ENCODE data around the gene CD276. TPM values are rescaled to one million over a fixed set of nuclear protein-coding genes. Genes with fewer than 3 reads are reported as not detected.

Gene CD276
- total and polyA plus RNA-seq, 4 donors: 27.7 to 67.9 (median 59.0) TPM

GRCh38 chr15:73658645-73659044 is 25.5 kb upstream of the CD276 start:
- no peaks in the 10 kb centered on the region for H3K27me3 ChIP-seq (ENCODE audit: control insufficient read depth in 1 of 2, insufficient read depth in 2 of 2, low read length in 1 of 2)
- no peaks in the 10 kb centered on the region for H3K4me1 ChIP-seq (ENCODE audit: control insufficient read depth in 1 of 2, insufficient read depth in 2 of 2, low read length in 2 of 2)
- intact Hi-C loops (cut with DNase I): no loop called here
- DNase-seq (no peak), ATAC-seq (ENCODE audit: low FRiP score) (no peak)
- no peak overlapping the region for H3K27ac ChIP-seq (ENCODE audit: low read depth in 1 of 2, low read length in 2 of 2)
- H3K36me3 ChIP-seq (ENCODE audit: control insufficient read depth in 1 of 2, insufficient read depth in 2 of 2, low read length in 1 of 2): no peaks in the 10 kb centered on the region
- H3K9me3 ChIP-seq (ENCODE audit: control insufficient read depth, low read length): peaks cover 7% of the 10 kb centered on the region
- whole genome bisulfite sequencing, 2 donors: 48 to 71% methylated on average over 1 of the region's 1 CpG
- H3K4me3 ChIP-seq (ENCODE audit: low read length in 2 of 2): no peak overlapping the region

DNA sequence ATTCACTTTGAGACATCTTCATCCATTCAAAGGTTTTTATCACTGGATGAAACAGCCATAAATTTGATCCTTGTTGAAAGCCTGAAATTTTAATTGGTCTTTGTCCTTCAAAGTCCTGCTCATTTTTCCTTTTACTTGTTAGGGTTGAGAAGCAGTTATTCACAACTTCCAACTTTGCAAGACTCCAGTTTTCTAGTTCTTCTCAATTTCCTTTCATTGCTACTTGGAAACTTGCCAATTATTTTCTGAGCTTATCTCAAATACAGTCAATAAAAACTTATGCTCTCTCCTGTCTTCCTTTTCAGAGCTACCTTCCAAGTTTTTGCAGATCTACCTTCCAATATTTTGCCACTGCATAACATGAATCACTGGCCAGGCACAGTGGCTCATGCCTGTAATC is 23.7 kb upstream of the CD276 start:
- Histone ChIP-seq H3K27me3 (ENCODE audit: control insufficient read depth in 1 of 2, insufficient read depth in 2 of 2, low read length in 1 of 2) (no peaks in the 10 kb centered on the region), H3K4me3 (ENCODE audit: low read length in 2 of 2) (no peak overlapping the region), H3K4me1 (ENCODE audit: control insufficient read depth in 1 of 2, insufficient read depth in 2 of 2, low read length in 2 of 2) (no peaks in the 10 kb centered on the region), H3K9me3 (ENCODE audit: control insufficient read depth, low read length) (peaks cover 7% of the 10 kb centered on the region), H3K27ac (ENCODE audit: low read depth in 1 of 2, low read length in 2 of 2) (no peak overlapping the region), H3K36me3 (ENCODE audit: control insufficient read depth in 1 of 2, insufficient read depth in 2 of 2, low read length in 1 of 2) (no peaks in the 10 kb centered on the region)
- intact Hi-C loops (cut with DNase I): no loop called here
- ATAC-seq (ENCODE audit: low FRiP score): no peak
- no peak for DNase-seq

DNA sequence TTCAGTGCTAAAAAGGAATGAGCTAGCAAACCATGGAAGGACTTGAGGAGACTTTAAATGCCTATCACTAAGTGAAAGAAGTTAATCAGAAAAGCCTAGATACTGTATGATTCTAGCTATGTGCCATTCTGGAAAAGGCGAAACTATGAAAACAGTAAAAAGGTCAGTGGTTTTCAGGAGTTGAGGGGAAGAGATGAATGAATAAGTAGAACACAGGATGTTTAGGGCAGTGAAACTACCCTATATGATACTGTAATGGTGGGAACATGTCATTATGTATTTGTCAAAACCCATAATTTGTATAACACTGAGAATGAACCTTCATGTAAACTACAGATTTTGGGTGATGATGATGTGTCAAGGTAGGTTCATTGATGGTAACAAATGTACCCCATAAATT is 9.6 kb upstream of the CD276 start:
- ATAC-seq (ENCODE audit: low FRiP score) (no peak), DNase-seq (no peak)
- Histone ChIP-seq H3K27me3 (ENCODE audit: control insufficient read depth in 1 of 2, insufficient read depth in 2 of 2, low read length in 1 of 2) (peaks cover 0 to 2% of the 10 kb centered on the region in 2 donors), H3K4me3 (ENCODE audit: low read length in 2 of 2) (no peak overlapping the region), H3K4me1 (ENCODE audit: control insufficient read depth in 1 of 2, insufficient read depth in 2 of 2, low read length in 2 of 2) (no peaks in the 10 kb centered on the region), H3K9me3 (ENCODE audit: control insufficient read depth, low read length) (no peaks in the 10 kb centered on the region), H3K27ac (ENCODE audit: low read depth in 1 of 2, low read length in 2 of 2) (no peak overlapping the region), H3K36me3 (ENCODE audit: control insufficient read depth in 1 of 2, insufficient read depth in 2 of 2, low read length in 1 of 2) (no peaks in the 10 kb centered on the region)
- WGBS, 2 donors: 88 to 93% methylated on average over 1 of the region's 1 CpG
- intact Hi-C loops (cut with DNase I): loop anchor here in 1 of 2 donors (5.0 kb wide), 1 partner anchor 33 kb away; no protein-coding TSS in a partner anchor

- 35 to 36% methylated on average over 5 of the region's 5 CpGs for WGBS, 2 donors
- H3K4me3 ChIP-seq (ENCODE audit: low read length in 2 of 2): no peak overlapping the region
- intact Hi-C loops (cut with DNase I): loop anchor here in 1 of 2 donors (1.0 kb wide), 1 partner anchor 23 kb away; no protein-coding TSS in a partner anchor
- peak; percentile 92 for ATAC-seq (ENCODE audit: low FRiP score)
- H3K36me3 ChIP-seq (ENCODE audit: control insufficient read depth in 1 of 2, insufficient read depth in 2 of 2, low read length in 1 of 2): no peaks in the 10 kb centered on the region
- H3K9me3 ChIP-seq (ENCODE audit: control insufficient read depth, low read length): no peaks in the 10 kb centered on the region
- peaks cover 0 to 2% of the 10 kb centered on the region in 2 donors for H3K27me3 ChIP-seq (ENCODE audit: control insufficient read depth in 1 of 2, insufficient read depth in 2 of 2, low read length in 1 of 2)
- DNase-seq: peak in 1 of 2 donors; percentile 74
- H3K27ac ChIP-seq (ENCODE audit: low read depth in 1 of 2, low read length in 2 of 2): no peak overlapping the region
- H3K4me1 ChIP-seq (ENCODE audit: control insufficient read depth in 1 of 2, insufficient read depth in 2 of 2, low read length in 2 of 2): no peaks in the 10 kb centered on the region
Observed at GRCh38 chr15:73677146-73677607, 7.0 kb upstream of the CD276 start.

DNA sequence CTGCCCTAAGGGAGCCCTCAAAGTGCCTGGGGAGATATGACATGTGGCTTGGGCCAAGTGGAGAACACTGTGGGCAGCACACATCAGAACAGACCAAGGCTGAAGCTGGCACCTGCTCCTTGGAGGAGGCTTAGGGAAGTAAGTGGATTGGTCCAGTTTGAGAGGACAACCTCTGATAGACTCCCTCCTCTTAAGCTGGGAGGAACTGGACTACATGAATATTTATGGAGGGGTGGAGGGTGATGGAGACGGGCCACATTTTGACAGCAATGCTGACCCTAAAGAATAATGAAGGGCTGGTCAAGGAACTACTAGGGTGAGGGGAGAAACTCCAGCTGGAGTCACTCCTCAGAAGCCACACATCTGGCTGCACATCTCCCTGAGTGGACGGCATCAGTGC is 6.5 kb upstream of the CD276 start:
- H3K27me3 ChIP-seq (ENCODE audit: control insufficient read depth in 1 of 2, insufficient read depth in 2 of 2, low read length in 1 of 2): peaks cover 0 to 2% of the 10 kb centered on the region in 2 donors
- H3K4me1 ChIP-seq (ENCODE audit: control insufficient read depth in 1 of 2, insufficient read depth in 2 of 2, low read length in 2 of 2): no peaks in the 10 kb centered on the region
- 86 to 90% methylated on average over 2 of the region's 2 CpGs for WGBS, 2 donors
- DNase-seq (no peak), ATAC-seq (ENCODE audit: low FRiP score) (no peak)
- no peak overlapping the region for H3K27ac ChIP-seq (ENCODE audit: low read depth in 1 of 2, low read length in 2 of 2)
- H3K9me3 ChIP-seq (ENCODE audit: control insufficient read depth, low read length): no peaks in the 10 kb centered on the region
- H3K4me3 ChIP-seq (ENCODE audit: low read length in 2 of 2): no peak overlapping the region
- H3K36me3 ChIP-seq (ENCODE audit: control insufficient read depth in 1 of 2, insufficient read depth in 2 of 2, low read length in 1 of 2): no peaks in the 10 kb centered on the region
- intact Hi-C loops (cut with DNase I): loop anchor here (1.0 to 2.0 kb wide), 2 partner anchors 21 to 23 kb away; no protein-coding TSS in a partner anchor

GRCh38 chr15:73678498-73678897 is 5.7 kb upstream of the CD276 start:
- no peak for ATAC-seq (ENCODE audit: low FRiP score)
- no peaks in the 10 kb centered on the region for H3K36me3 ChIP-seq (ENCODE audit: control insufficient read depth in 1 of 2, insufficient read depth in 2 of 2, low read length in 1 of 2)
- H3K4me1 ChIP-seq (ENCODE audit: control insufficient read depth in 1 of 2, insufficient read depth in 2 of 2, low read length in 2 of 2): no peaks in the 10 kb centered on the region
- peaks cover 0 to under 1% of the 10 kb centered on the region in 2 donors for H3K27me3 ChIP-seq (ENCODE audit: control insufficient read depth in 1 of 2, insufficient read depth in 2 of 2, low read length in 1 of 2)
- intact Hi-C loops (cut with DNase I): loop anchor here in 1 of 2 donors (2.0 kb wide), 1 partner anchor 20 kb away; no protein-coding TSS in a partner anchor
- H3K4me3 ChIP-seq (ENCODE audit: low read length in 2 of 2): no peak overlapping the region
- no peaks in the 10 kb centered on the region for H3K9me3 ChIP-seq (ENCODE audit: control insufficient read depth, low read length)
- DNase-seq: no peak
- H3K27ac ChIP-seq (ENCODE audit: low read depth in 1 of 2, low read length in 2 of 2): no peak overlapping the region
- 92 to 95% methylated on average over 3 of the region's 3 CpGs for WGBS, 2 donors

GRCh38 chr15:73679180-73679579 is 5.0 kb upstream of the CD276 start:
- ATAC-seq (ENCODE audit: low FRiP score): no peak
- 89 to 97% methylated on average over 3 of the region's 3 CpGs for WGBS, 2 donors
- intact Hi-C loops (cut with DNase I): loop anchor here in 1 of 2 donors (2.0 kb wide), 1 partner anchor 20 kb away; no protein-coding TSS in a partner anchor

GRCh38 chr15:73679964-73680363 is 4.2 kb upstream of the CD276 start:
- Histone ChIP-seq H3K9me3 (ENCODE audit: control insufficient read depth, low read length) (no peaks in the 10 kb centered on the region), H3K4me1 (ENCODE audit: control insufficient read depth in 1 of 2, insufficient read depth in 2 of 2, low read length in 2 of 2) (no peaks in the 10 kb centered on the region), H3K27ac (ENCODE audit: low read depth in 1 of 2, low read length in 2 of 2) (no peak overlapping the region), H3K36me3 (ENCODE audit: control insufficient read depth in 1 of 2, insufficient read depth in 2 of 2, low read length in 1 of 2) (no peaks in the 10 kb centered on the region), H3K4me3 (ENCODE audit: low read length in 2 of 2) (no peak overlapping the region), H3K27me3 (ENCODE audit: control insufficient read depth in 1 of 2, insufficient read depth in 2 of 2, low read length in 1 of 2) (no peaks in the 10 kb centered on the region)
- WGBS, 2 donors: 92 to 93% methylated on average over 6 of the region's 6 CpGs
- no peak for ATAC-seq (ENCODE audit: low FRiP score)
- DNase-seq: no peak
- intact Hi-C loops (cut with DNase I): loop anchor here in 1 of 2 donors (2.0 kb wide), 1 partner anchor 19 kb away; no protein-coding TSS in a partner anchor

More at GRCh38 chr15:73679180-73679579, 5.0 kb upstream of the CD276 start:
- Histone ChIP-seq H3K27me3 (ENCODE audit: control insufficient read depth in 1 of 2, insufficient read depth in 2 of 2, low read length in 1 of 2) (no peaks in the 10 kb centered on the region), H3K9me3 (ENCODE audit: control insufficient read depth, low read length) (no peaks in the 10 kb centered on the region), H3K27ac (ENCODE audit: low read depth in 1 of 2, low read length in 2 of 2) (no peak overlapping the region), H3K36me3 (ENCODE audit: control insufficient read depth in 1 of 2, insufficient read depth in 2 of 2, low read length in 1 of 2) (no peaks in the 10 kb centered on the region), H3K4me1 (ENCODE audit: control insufficient read depth in 1 of 2, insufficient read depth in 2 of 2, low read length in 2 of 2) (no peaks in the 10 kb centered on the region), H3K4me3 (ENCODE audit: low read length in 2 of 2) (no peak overlapping the region)
- no peak for DNase-seq

DNA sequence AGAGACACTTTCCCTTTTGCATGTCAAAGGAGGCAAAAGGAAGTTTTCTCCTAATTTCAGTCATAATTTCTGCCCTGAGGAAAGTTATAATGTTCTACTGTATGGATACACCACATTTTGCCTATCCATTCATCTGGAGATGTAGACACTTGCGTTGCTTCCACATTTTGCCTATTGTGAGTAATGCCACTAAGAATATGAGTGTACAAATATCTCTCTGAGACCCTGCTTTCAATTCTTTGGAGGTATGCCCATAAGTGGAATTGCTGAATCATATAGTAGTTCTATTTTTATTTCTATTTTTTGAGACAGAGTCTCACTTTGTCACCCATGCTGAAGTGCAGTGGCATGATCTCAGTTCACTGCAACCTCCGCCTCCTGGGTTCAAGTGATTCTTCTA is 3.6 kb upstream of the CD276 start:
- no peaks in the 10 kb centered on the region for H3K36me3 ChIP-seq (ENCODE audit: control insufficient read depth in 1 of 2, insufficient read depth in 2 of 2, low read length in 1 of 2)
- H3K4me3 ChIP-seq (ENCODE audit: low read length in 2 of 2): no peak overlapping the region
- intact Hi-C loops (cut with DNase I): no loop called here
- no peaks in the 10 kb centered on the region for H3K9me3 ChIP-seq (ENCODE audit: control insufficient read depth, low read length)
- H3K4me1 ChIP-seq (ENCODE audit: control insufficient read depth in 1 of 2, insufficient read depth in 2 of 2, low read length in 2 of 2): no peaks in the 10 kb centered on the region
- ATAC-seq (ENCODE audit: low FRiP score): no peak
- H3K27me3 ChIP-seq (ENCODE audit: control insufficient read depth in 1 of 2, insufficient read depth in 2 of 2, low read length in 1 of 2): no peaks in the 10 kb centered on the region
- H3K27ac ChIP-seq (ENCODE audit: low read depth in 1 of 2, low read length in 2 of 2): no peak overlapping the region
- no peak for DNase-seq
- 86 to 92% methylated on average over 2 of the region's 2 CpGs for WGBS, 2 donors
